Neutrophil (primary cell): ENCODE results near the gene ASXL2.

ENCODE experiments used
- H3K27ac ChIP-seq: fragments of 200-600 bp; sonication (generic); 2 replicates; pipeline ENCODE4 v1.5.1; 2016; ENCODE audit warnings: mild to moderate bottlenecking, moderate library complexity
- H3K27me3 ChIP-seq: fragments of 200-600 bp; sonication (generic); 2 replicates; pipeline ENCODE4 v1.6.0; 2016; ENCODE audit warnings: mild to moderate bottlenecking
- H3K36me3 ChIP-seq: fragments of 200-600 bp; sonication (generic); 2 replicates; pipeline ENCODE4 v1.5.1; 2017
- H3K4me1 ChIP-seq, 2 experiments: fragments of 200-600 bp in 1 of 2; sonication (generic) in 1 of 2; 1 replicate in 1 of 2; 2 replicates in 1 of 2; pipeline versions ENCODE4 v1.5.1 to v1.6.1; 2013 to 2016; ENCODE audit warnings: low read depth in 1 of 2, low read length in 1 of 2, mild to moderate bottlenecking in 1 of 2, moderate library complexity in 1 of 2; ENCODE audit not compliant: control insufficient read depth in 1 of 2, insufficient read depth in 1 of 2
- H3K4me3 ChIP-seq, 2 experiments: fragments of 200-600 bp in 1 of 2; sonication (generic) in 1 of 2; 1 replicate in 1 of 2; 2 replicates in 1 of 2; pipeline ENCODE4 v1.5.1; 2013 to 2016; ENCODE audit warnings: low read depth in 1 of 2, low read length in 1 of 2, mild to moderate bottlenecking in 1 of 2, moderate library complexity in 1 of 2
- H3K9me3 ChIP-seq: fragments of 200-600 bp; sonication (generic); 2 replicates; pipeline ENCODE4 v1.5.1; 2016
- TF ChIP-seq, protein P1 (sequence below): fragments of 200-600 bp; sonication (generic); IDR thresholded peaks from 2 replicates; pipeline ENCODE4 v1.5.1; 2016; ENCODE audit warnings: antibody characterized with exemption

ASXL2 gene

DNA sequence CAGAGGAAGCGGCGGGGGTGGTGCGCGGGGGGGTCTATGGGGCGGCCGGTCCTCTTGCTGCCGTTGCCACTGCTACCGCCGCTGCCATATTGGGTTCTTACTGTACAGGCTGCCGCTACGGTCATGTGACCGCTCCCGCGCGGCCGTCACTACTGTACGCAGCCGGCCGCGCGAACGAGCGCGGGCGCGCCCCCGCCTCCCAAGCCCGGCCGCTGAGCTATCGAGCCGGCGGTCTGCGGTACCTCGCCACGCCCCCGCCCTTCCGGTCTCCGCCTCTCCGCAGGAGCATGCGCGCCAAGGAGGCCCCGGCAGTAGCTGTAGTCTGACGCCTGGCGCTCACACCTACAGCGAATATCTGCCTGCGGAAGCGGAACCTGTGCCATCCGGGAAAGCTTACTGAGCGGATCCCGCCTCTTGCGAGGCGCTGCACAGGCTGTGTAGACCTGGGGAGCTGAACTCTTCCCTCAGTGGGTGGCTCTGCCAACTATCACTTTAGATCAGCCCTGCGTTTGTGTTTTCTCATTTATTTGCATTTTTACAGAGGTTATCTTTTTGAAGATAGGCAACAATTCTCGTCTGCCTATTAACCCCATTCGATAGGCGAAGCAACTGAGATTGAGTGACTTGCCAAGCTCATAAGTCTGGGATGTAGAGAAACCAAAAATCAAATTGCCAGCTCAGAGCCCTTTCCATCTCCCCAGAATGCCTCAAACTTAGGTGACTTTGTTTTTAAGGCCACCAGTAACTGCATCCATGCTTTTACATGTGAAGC lies at the start of gene ASXL2:
Gene ASXL2, minus strand, starts transcription at position 127 of the 772 bp plus-strand sequence. CDS start 265 bp downstream, outside the sequence.
- Histone ChIP-seq H3K27me3 (no peaks in the 10 kb centered on the region), H3K36me3 (peaks cover 13% of the 10 kb centered on the region), H3K4me3 (peak within 1 kb of the TSS; percentile 92 to 99), H3K27ac (peak within 1 kb of the TSS; percentile 97), H3K9me3 (no peaks in the 10 kb centered on the region), H3K4me1 (peaks cover 27% of the 10 kb centered on the region in 2 experiments)
- TF ChIP-seq, protein P1, sequence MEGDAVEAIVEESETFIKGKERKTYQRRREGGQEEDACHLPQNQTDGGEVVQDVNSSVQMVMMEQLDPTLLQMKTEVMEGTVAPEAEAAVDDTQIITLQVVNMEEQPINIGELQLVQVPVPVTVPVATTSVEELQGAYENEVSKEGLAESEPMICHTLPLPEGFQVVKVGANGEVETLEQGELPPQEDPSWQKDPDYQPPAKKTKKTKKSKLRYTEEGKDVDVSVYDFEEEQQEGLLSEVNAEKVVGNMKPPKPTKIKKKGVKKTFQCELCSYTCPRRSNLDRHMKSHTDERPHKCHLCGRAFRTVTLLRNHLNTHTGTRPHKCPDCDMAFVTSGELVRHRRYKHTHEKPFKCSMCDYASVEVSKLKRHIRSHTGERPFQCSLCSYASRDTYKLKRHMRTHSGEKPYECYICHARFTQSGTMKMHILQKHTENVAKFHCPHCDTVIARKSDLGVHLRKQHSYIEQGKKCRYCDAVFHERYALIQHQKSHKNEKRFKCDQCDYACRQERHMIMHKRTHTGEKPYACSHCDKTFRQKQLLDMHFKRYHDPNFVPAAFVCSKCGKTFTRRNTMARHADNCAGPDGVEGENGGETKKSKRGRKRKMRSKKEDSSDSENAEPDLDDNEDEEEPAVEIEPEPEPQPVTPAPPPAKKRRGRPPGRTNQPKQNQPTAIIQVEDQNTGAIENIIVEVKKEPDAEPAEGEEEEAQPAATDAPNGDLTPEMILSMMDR = peak; percentile 71

DNA sequence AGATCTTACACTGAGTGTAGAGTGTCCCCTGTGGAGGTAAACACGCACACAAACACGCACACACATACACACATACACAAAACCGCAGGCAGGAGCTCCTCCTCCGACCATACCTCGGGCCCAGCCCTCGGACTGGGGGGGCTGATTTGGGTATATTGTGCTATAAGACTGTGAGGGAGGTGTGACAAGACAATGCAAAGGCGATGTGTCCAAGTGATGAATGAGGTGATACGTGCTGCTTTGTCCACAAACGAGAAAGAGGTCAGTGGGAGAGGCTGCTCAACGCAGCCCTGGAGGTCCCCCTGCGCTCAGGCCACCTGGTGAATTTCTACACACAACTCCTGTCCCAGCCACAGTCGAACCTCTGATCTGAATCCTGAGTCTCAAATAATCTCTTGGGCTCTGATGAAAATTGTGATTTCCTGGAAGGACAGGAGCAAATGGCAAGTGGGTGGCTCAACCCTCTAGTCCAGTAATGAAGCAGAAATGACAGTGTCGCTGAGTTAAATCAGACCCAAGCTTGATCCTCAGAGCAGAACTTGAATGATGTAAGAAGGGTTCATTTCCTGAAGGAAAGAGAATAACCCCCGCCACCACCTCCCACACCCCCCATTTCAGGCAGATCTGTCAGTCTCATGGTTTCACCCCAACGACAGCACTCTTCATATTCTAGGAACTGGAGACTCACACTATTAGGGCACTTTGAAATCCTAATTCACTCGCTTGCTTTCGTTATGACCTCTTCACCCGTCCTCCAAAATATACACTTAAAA lies 48.9 kb upstream of the ASXL2 start:
- Histone ChIP-seq H3K27ac (no peak overlapping the region), H3K27me3 (peaks cover 4% of the 10 kb centered on the region), H3K9me3 (no peaks in the 10 kb centered on the region), H3K4me1 (no peaks in the 10 kb centered on the region), H3K36me3 (peaks cover 42% of the 10 kb centered on the region), H3K4me3 (no peak overlapping the region)
- TF ChIP-seq, protein P1 = no peak

DNA sequence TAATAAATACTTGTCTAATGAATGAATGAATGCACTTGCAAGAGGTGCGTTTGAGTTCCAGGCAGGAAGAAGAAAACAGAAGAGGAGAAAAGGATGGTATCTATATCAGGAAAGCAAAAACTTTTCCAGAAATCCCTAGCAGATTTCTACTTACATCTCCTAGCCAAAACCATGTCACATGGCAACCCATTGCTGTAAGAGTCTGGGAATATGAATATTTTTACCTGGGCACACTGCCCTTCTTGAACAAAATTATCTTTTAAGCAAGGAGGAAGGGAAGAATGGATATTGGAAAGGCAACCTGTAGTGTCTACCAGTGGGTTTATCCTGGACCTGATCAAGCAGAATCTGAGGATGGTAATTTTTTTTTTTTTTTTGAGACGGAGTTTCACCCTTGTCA lies 44.2 kb upstream of the ASXL2 start:
- Histone ChIP-seq H3K27ac (no peak overlapping the region), H3K4me3 (no peak overlapping the region), H3K4me1 (no peaks in the 10 kb centered on the region), H3K27me3 (peaks cover 8% of the 10 kb centered on the region), H3K36me3 (peaks cover 14% of the 10 kb centered on the region), H3K9me3 (no peaks in the 10 kb centered on the region)
- TF ChIP-seq, protein P1 = no peak

DNA sequence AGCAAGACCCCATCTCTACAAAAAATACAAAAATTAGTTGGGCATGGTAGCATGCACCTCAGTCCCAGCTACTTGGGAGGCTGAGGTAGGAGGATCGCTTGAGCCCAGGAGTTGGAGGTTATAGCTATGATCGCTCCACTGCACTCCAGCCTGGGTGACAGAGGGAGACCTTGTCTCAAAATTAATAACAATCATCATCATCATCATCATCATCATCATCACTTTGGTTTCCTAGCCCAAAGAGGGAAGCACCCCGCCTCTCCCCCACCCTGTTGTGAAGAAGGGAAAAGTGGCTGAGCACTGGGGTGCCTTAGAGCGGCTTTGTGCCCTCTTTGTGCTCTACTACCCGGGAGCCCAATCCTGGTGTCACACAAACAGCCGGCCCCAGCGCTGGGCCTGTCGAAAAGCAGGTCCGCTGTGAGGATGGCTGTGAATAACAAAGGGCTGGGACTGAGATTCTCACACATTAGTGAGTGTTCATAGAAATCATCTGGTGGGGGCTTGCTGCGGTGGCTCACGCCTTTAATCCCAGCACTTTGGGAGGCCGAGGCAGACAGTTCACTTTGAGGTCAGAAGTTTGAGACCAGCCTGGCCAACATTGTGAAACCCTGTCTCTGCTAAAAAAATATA lies 42.6 kb upstream of the ASXL2 start:
- peaks cover 0 to 2% of the 10 kb centered on the region in 2 experiments for H3K4me1 ChIP-seq
- peaks cover 22% of the 10 kb centered on the region for H3K27me3 ChIP-seq
- no peaks in the 10 kb centered on the region for H3K36me3 ChIP-seq
- TF ChIP-seq, protein P1 = no peak
- H3K9me3 ChIP-seq = no peaks in the 10 kb centered on the region
- H3K4me3 ChIP-seq = no peak overlapping the region
- no peak overlapping the region for H3K27ac ChIP-seq

DNA sequence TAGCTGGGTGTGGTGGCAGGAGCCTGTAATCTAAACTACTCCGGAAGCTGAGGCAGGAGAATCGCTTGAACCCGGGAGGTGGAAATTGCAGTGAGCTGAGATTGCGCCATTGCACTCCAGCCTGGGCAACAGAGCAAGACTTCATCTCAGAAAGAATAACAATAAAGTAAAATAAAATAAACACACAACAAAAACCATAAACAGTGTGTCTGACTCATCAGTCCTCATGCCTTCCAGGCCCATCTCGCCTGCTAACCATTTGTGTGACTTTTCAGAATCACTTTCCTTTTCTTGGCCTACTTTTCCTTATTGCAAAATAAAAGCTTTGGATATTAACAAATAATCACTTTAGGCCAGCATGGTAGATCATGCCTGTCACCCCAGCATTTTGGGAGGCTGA lies 42.0 kb upstream of the ASXL2 start:
- peaks cover 0 to 2% of the 10 kb centered on the region in 2 experiments for H3K4me1 ChIP-seq
- no peaks in the 10 kb centered on the region for H3K36me3 ChIP-seq
- no peaks in the 10 kb centered on the region for H3K9me3 ChIP-seq
- peaks cover 22% of the 10 kb centered on the region for H3K27me3 ChIP-seq
- TF ChIP-seq, protein P1 = no peak
- H3K4me3 ChIP-seq = no peak overlapping the region
- no peak overlapping the region for H3K27ac ChIP-seq
